ENCODE results near the gene SPNS2. TPM values are rescaled to one million over a fixed set of nuclear protein-coding genes. Genes with fewer than 3 reads are reported as not detected.

Gene SPNS2
- polyA plus RNA-seq, 1 of the 3 experiments (the other 2 are of a cell fraction), result 0.08 TPM

GRCh38 chr17:4478318-4478830, 20.3 kb upstream of the SPNS2 start:
- no peaks in the 10 kb centered on the region for H3K27me3 ChIP-seq (ENCODE audit: insufficient read depth)
- CTCF ChIA-PET, result no interaction called here
- WGBS (ENCODE audit: low lambda C conversion rate), result 70% methylated on average over 9 of the region's 11 CpGs
- H3K9ac ChIP-seq, result no peak overlapping the region
- no peak overlapping the region for H3K4me3 ChIP-seq (ENCODE audit: low read depth in 2 of 2, low read length in 1 of 2)
- H3K9me3 ChIP-seq, result no peaks in the 10 kb centered on the region
- no peak overlapping the region for H3K27ac ChIP-seq (ENCODE audit: low read depth in 2 of 2, low read length in 1 of 2)
- no peak overlapping the region for H3K4me2 ChIP-seq
- POLR2A ChIA-PET, result no interaction called here
- no peaks in the 10 kb centered on the region for H3F3A ChIP-seq (replicated peaks; ENCODE audit: insufficient read depth)
- H3K4me1 ChIP-seq (ENCODE audit: control insufficient read depth in 1 of 2, insufficient read depth in 2 of 2, low read depth in 1 of 2, low read length in 1 of 2), result peaks cover 0 to 24% of the 10 kb centered on the region in 2 experiments; a peak in 1 of 4 replicates
- DNase-seq, result no peak
- H3K79me2 ChIP-seq (ENCODE audit: insufficient read depth), result no peaks in the 10 kb centered on the region
- TF ChIP-seq ZBTB33 (IDR thresholded peaks at IDR 0.05; ENCODE audit: borderline replicate concordance, low read depth), result no peak
- TF ChIP-seq GATA2 (CRISPR knock-in tag; IDR thresholded peaks at IDR 0.05), result no peak
- TF ChIP-seq FOXJ3 (CRISPR knock-in tag; IDR thresholded peaks at IDR 0.05), result no peak
- no peak for TF ChIP-seq NRF1 (IDR thresholded peaks at IDR 0.05; ENCODE audit: low read depth, low read length)
- TF ChIP-seq EZH2phosphoT487 (IDR thresholded peaks at IDR 0.05; ENCODE audit: borderline replicate concordance, low read depth), result no peak
- no peak for TF ChIP-seq RCOR1 (IDR thresholded peaks at IDR 0.05; ENCODE audit: low read length)
- no peak for TF ChIP-seq CTCF (IDR thresholded peaks at IDR 0.05)
- TF ChIP-seq POLR2AphosphoS5 (IDR thresholded peaks at IDR 0.05; ENCODE audit: low read depth, low read length), result no peak
- TF ChIP-seq TEAD4 (IDR thresholded peaks at IDR 0.05; ENCODE audit: borderline replicate concordance, insufficient read depth), result no peak
- TF ChIP-seq RXRA (IDR thresholded peaks at IDR 0.05; ENCODE audit: borderline replicate concordance, low read depth), result no peak
- no peak for TF ChIP-seq TCF12 (IDR thresholded peaks at IDR 0.05)
- no peak for TF ChIP-seq ELF1 (IDR thresholded peaks at IDR 0.05)
- TF ChIP-seq USF1 (IDR thresholded peaks at IDR 0.05; ENCODE audit: borderline replicate concordance, low read depth), result no peak
- no peak for TF ChIP-seq FOXM1 (IDR thresholded peaks at IDR 0.05; ENCODE audit: low read depth)
- no peaks in the 10 kb centered on the region for H4K20me1 ChIP-seq (ENCODE audit: insufficient read depth)
- H3K36me3 ChIP-seq (replicated peaks in 1 of 2; ENCODE audit: control insufficient read depth in 1 of 2, insufficient read depth in 2 of 2, low read length in 1 of 2), result no peaks in the 10 kb centered on the region
- no peaks in the 10 kb centered on the region for H3K9me2 ChIP-seq
- H2AFZ ChIP-seq (ENCODE audit: low read depth), result no peak overlapping the region

All from SK-N-SH (cell line).